ENCODE measurements around the gene ZNF431.

GRCh38 chr19:21138130-21138529, 3.7 kb upstream of the ZNF431 start:
- TF ChIP-seq POLR2A (IDR thresholded peaks at IDR 0.05; ENCODE audit: low read length) = no peak
- no peak for TF ChIP-seq GATA1 (IDR thresholded peaks at IDR 0.05; ENCODE audit: low read depth, low read length)

Data from erythroblast (primary cell).